HG02943 (cell line): ENCODE measurements around the gene KDM5B.

Source experiments
- ATAC-seq: cut with Tn5 transposase; IDR thresholded peaks from one replicate; pipeline ENCODE4 v1.9.1; 2021; ENCODE audit warnings: mild to moderate bottlenecking, low read depth, moderate library complexity; ENCODE audit not compliant: unreplicated experiment

KDM5B gene

DNA sequence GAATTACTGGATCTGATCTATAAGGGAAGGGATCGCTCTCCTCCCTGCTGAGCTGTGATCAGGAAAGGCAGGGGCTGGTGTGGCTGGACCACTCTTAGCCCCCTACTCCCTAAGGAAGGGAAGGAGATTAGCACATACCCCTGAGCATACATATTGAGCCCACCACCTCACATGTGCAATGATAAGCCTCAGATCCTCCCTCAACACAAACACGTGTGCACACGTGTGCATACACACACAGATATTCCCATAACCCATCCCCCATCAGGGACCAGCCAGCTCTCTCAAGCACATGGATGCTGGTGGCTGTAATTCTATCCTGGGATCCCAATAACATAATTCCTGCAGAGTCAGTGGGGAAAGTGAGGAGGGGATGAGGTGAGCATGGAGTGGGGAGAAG lies 119.1 kb downstream of the KDM5B start:
- no peak for ATAC-seq

DNA sequence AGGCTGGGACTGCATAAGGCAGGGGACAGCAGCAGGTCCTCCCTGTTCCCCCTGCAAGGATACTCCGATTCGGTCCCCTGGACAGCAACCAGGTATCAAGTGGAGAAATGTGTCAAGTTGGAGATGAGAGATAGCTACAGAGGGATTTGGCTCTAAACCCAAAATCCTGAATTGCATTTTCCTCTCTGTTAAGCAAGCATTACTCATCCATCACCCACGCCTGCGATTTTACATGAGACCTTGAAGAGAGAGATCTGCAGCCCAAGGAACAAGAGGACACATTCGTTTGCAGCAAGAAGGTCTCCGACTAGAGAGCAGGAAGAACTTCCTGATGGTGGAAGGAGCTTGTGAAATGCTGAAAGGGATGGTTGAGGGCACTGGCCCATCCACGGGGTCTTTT lies 119.8 kb downstream of the KDM5B start:
- no peak for ATAC-seq

DNA sequence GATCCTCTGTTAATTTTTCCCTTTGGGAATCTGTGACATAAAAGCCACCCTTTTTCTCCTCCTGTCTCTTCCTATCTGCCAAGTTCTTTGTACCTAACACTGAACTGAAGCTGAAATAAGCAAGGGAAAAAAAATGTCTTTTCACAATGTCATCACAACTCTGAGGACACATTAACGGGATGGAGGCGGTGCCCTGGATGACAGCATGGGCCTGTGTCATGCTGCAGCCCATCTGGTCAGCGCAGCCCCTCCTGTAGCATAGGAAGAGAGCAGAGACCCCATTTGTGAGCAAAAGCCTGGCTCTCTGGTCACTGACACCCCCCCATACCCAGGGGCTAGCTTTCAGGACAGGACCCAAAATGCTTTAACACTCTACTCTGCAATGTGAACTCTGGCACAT lies 120.4 kb downstream of the KDM5B start:
- no peak for ATAC-seq

GRCh38 chr1:202687370-202687769 lies 120.9 kb downstream of the KDM5B start:
- no peak for ATAC-seq

GRCh38 chr1:202685641-202686040 lies 122.6 kb downstream of the KDM5B start:
- ATAC-seq = no peak

- ATAC-seq = no peak
Observed at GRCh38 chr1:202684716-202685115, 123.5 kb downstream of the KDM5B start.

DNA sequence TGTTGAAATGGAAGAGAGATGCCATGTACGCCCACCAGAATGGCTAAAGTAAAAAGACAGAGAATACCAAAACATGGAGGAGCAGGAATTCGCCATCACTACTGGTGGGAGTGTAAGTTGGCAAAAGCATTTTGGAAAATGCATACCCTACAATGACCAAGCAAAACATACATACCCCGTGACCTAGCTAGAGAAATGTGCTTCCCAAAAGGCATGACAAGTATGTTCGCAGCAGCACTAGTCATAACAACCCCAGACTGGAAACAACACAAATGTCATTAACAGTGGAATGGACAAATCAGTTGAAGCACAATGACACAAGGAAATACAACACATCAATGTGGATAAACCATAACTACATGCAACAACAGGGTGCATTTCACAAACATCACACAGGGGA lies 125.2 kb downstream of the KDM5B start:
- no peak for ATAC-seq

DNA sequence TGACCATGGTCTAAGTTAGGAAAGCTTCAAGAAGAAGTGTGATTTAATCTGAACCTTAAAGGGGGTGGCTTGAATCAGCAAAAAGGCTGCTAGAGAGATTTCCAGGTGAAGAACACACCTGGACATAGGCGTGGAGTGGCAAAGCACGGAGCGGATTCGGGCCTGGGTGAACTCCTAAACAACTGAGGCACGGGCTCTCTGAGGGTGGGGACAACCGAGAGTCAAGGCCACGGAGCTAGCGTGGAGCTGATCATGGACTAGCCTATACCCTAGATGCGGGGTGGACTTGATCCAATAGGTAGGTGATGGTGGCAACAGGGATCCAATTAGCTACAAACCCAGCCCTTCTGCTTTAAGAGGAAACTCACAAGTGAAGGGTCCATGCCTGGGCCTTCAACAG lies 125.7 kb downstream of the KDM5B start:
- no peak for ATAC-seq

DNA sequence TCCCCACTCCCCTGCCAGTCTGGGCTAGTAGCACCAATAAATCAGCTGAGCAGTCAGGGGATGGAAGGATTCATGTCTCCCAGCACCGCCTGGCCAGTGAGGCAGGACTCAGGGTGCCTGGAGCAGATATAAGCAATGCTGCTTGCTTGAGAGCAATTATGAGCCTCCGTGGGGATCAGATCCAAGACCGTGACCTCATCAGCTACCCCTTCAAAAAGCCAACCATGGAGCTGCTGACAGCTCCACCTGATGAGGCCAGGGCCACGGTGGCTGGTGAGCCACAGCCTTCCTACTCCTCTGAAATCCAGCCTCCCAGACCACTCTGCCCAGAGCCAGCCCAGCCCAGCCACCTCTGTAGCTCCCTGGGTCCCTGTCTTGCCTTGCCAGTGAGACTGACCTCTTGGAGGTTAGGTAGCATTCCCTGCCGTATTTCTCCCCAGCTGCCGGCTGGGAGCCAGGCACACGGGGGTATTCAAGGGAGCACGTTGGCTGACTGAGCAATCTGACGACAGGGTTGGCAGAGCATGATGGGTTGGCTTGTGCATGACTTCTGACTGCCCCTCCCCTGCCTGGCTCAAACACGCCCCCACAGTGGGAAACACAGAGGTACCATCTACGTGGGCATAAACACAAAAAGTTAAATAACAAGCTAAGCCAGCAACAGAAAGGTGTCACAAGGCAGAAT lies 126.3 kb downstream of the KDM5B start:
- ATAC-seq = no peak

DNA sequence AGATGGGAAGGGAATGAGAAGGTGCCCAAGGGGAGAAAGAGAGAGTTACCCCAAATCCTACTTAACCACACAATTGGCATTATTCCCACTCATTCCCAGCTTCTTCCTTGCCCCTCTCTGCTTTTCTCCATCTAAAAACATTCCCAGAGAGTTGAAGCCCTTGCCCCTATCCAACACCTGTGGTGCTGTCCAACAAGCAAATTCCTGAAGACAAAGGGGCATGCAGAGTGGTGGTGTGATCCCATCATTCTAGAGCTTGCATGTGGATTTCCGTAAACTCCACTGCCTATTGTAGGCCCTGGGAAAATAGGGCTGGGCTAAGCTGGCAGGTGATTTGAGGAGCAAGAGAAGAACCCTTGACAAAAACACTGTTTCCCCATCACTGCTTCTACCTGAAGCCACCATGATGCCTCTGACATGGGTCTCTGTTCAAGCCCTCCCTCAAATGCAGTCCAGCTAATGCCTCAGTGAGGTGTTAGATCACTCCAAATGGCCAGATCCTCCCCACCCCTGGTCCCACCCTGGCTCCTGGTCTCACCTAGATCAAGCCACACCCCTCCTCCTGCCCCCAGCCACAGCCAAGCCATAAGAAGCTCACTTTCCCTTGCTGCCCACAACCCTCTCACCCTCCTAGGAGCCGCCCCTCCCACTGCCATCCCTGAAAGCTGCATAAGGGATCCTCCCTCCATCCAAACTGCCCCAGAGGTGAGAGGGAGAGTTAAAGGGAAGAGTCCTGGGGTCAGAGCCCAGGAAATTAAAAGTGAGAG lies 127.5 kb downstream of the KDM5B start:
- ATAC-seq = no peak

GRCh38 chr1:202679406-202680177 lies 128.6 kb downstream of the KDM5B start:
- no peak for ATAC-seq

- ATAC-seq = no peak
Observed at GRCh38 chr1:202677433-202677832, 130.8 kb downstream of the KDM5B start.
